GM23248 (cell line): ENCODE measurements around the gene MCU.

Experiments used
- EZH2 ChIP-seq: fragments of 200-600 bp; sonication (generic); IDR thresholded peaks from 2 replicates; pipeline ENCODE4 v1.6.1; 2018; ENCODE audit warnings: antibody characterized with exemption, mild to moderate bottlenecking; ENCODE audit not compliant: insufficient read depth, poor library complexity, severe bottlenecking
- EZH2phosphoT487 ChIP-seq: fragments of 200-600 bp; sonication (generic); IDR thresholded peaks from 2 replicates; pipeline ENCODE4 v1.6.1; 2018; ENCODE audit warnings: antibody characterized with exemption, moderate library complexity, mild to moderate bottlenecking, low read depth; ENCODE audit not compliant: insufficient read depth

DNA sequence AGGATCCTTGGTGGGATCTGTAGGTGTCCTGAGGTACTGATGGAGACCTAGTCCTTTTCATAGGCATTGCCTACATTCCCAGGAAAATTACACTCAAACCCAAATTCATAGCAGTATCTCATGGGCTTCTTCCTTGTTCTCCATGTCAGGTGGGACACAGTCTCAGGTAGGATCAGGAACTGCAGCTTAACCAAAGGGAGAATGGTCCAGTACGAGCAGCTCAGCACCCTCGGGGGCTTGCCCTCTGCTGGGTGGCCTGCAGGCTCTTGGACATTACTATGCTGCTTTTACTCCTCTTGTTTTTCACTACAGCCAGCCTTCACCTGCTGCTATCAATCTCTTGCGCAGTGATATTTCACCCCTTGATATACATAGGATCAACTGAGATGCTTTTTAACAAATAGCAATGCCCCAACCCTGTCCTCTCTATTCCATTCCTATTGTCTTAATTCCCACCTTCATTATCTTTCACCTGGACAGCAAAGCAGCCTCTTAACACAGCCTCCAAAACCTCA lies 234.1 kb downstream of the MCU start:
- TF ChIP-seq EZH2 (no peak), EZH2phosphoT487 (no peak)
